ENCODE data around the gene SERTAD3.

DNA sequence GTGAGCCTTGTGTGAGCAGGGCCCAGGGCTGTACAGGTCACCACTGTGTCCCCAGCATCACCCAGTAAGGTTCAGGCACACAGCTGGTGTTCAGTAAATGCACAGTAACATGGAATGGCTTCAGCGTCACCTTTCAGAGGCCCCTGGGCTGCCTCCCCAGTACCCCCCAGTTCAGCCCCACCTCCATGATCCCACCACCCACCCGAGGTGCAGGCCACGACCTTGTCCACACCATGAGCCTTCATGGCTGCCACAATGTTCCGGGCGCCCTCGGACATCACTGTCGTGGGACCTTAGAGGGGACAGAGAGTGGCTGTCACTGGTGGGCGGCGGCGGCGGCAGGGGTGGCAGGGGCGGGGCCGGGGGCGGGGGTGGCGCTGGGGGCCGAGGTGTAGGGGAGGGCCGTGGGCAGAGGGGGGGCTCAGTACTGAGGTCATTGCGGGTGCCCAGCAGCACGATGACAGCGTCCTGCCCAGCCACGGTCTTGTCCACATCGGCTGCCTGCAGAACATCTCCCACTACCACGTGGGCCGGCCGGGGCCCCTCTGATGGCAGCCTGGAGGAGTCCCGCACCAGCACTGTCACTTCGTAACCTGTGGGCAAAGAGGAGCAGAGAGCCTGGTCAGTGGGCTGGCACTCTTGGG, 13.9 kb upstream of the SERTAD3 start:
- TF ChIP-seq BHLHE40 (IDR thresholded peaks at IDR 0.05; ENCODE audit: low read depth, low read length) (no peak), CEBPB (IDR thresholded peaks at IDR 0.05; ENCODE audit: low read depth, low read length) (no peak)
- TF ChIP-seq, protein P1, sequence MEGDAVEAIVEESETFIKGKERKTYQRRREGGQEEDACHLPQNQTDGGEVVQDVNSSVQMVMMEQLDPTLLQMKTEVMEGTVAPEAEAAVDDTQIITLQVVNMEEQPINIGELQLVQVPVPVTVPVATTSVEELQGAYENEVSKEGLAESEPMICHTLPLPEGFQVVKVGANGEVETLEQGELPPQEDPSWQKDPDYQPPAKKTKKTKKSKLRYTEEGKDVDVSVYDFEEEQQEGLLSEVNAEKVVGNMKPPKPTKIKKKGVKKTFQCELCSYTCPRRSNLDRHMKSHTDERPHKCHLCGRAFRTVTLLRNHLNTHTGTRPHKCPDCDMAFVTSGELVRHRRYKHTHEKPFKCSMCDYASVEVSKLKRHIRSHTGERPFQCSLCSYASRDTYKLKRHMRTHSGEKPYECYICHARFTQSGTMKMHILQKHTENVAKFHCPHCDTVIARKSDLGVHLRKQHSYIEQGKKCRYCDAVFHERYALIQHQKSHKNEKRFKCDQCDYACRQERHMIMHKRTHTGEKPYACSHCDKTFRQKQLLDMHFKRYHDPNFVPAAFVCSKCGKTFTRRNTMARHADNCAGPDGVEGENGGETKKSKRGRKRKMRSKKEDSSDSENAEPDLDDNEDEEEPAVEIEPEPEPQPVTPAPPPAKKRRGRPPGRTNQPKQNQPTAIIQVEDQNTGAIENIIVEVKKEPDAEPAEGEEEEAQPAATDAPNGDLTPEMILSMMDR (conservative IDR thresholded peaks at IDR 0.05; ENCODE audit: low read depth, low read length), result no peak

Data from IMR-90 (cell line).